Measurements from ENCODE around the gene MAD2L1.
"Not testable (repeated sequence)": the region's sequence is repeated elsewhere in the genome, so short reads cannot be mapped to it uniquely, and the experiment has no call there.

Gene MAD2L1

GRCh38 chr4:120066517-120067340, at the start of gene MAD2L1:
MAD2L1 (minus strand) TSS chr4:120066848; CDS start chr4:120066734, 114 bp downstream.
- H3K9me3 Mint-ChIP-seq (ENCODE audit: low read depth): no peaks in the 10 kb centered on the region
- peak within 1 kb of the TSS; percentile 99 for H3K4me3 Mint-ChIP-seq
- H3K36me3 Mint-ChIP-seq: peaks cover 10% of the 10 kb centered on the region
- H3K4me1 Mint-ChIP-seq (ENCODE audit: low read depth): peaks cover 71% of the 10 kb centered on the region
- H3K27ac Mint-ChIP-seq: peak within 1 kb of the TSS; percentile 99
- H3K27me3 Mint-ChIP-seq: no peaks in the 10 kb centered on the region

- Mint-ChIP-seq H3K4me1 (ENCODE audit: low read depth) (no peaks in the 10 kb centered on the region), H3K9me3 (ENCODE audit: low read depth) (peaks cover 2% of the 10 kb centered on the region), H3K27me3 (peaks cover 1% of the 10 kb centered on the region), H3K4me3 (no peak overlapping the region), H3K36me3 (peaks cover 4% of the 10 kb centered on the region), H3K27ac (no peak overlapping the region)
Observed at GRCh38 chr4:120111745-120112144, 45.1 kb upstream of the MAD2L1 start.

GRCh38 chr4:120109406-120109805, 42.8 kb upstream of the MAD2L1 start:
- H3K36me3 Mint-ChIP-seq: peaks cover 2% of the 10 kb centered on the region
- no peak overlapping the region for H3K27ac Mint-ChIP-seq
- no peaks in the 10 kb centered on the region for H3K9me3 Mint-ChIP-seq (ENCODE audit: low read depth)
- H3K4me3 Mint-ChIP-seq: no peak overlapping the region
- no peaks in the 10 kb centered on the region for H3K4me1 Mint-ChIP-seq (ENCODE audit: low read depth)
- H3K27me3 Mint-ChIP-seq: no peaks in the 10 kb centered on the region

- Mint-ChIP-seq H3K9me3 (ENCODE audit: low read depth) (no peaks in the 10 kb centered on the region), H3K4me3 (no peak overlapping the region), H3K27ac (no peak overlapping the region), H3K36me3 (peaks cover 2% of the 10 kb centered on the region), H3K27me3 (no peaks in the 10 kb centered on the region), H3K4me1 (ENCODE audit: low read depth) (no peaks in the 10 kb centered on the region)
Observed at GRCh38 chr4:120105472-120105871, 38.8 kb upstream of the MAD2L1 start.

- H3K36me3 Mint-ChIP-seq: peaks cover 4% of the 10 kb centered on the region
- H3K4me1 Mint-ChIP-seq (ENCODE audit: low read depth): no peaks in the 10 kb centered on the region
- peaks cover 2% of the 10 kb centered on the region for H3K27me3 Mint-ChIP-seq
- no peak overlapping the region for H3K4me3 Mint-ChIP-seq
- H3K27ac Mint-ChIP-seq: no peak overlapping the region
- no peaks in the 10 kb centered on the region for H3K9me3 Mint-ChIP-seq (ENCODE audit: low read depth)
Observed at GRCh38 chr4:120096508-120097297, 30.1 kb upstream of the MAD2L1 start.

GRCh38 chr4:120088507-120088906, 21.9 kb upstream of the MAD2L1 start:
- Mint-ChIP-seq H3K4me1 (ENCODE audit: low read depth) (no peaks in the 10 kb centered on the region), H3K36me3 (peaks cover 14% of the 10 kb centered on the region), H3K4me3 (no peak overlapping the region), H3K9me3 (ENCODE audit: low read depth) (peaks cover 13% of the 10 kb centered on the region), H3K27me3 (peaks cover 15% of the 10 kb centered on the region), H3K27ac (no peak overlapping the region)

- Mint-ChIP-seq H3K27me3 (peaks cover 15% of the 10 kb centered on the region), H3K9me3 (ENCODE audit: low read depth) (peaks cover 13% of the 10 kb centered on the region), H3K36me3 (peaks cover 14% of the 10 kb centered on the region)
- H3K4me3 Mint-ChIP-seq; H3K27ac Mint-ChIP-seq; H3K4me1 Mint-ChIP-seq (ENCODE audit: low read depth): not testable (repeated sequence)
Observed at GRCh38 chr4:120088066-120088465, 21.4 kb upstream of the MAD2L1 start.

- Mint-ChIP-seq H3K27ac (no peak overlapping the region), H3K4me1 (ENCODE audit: low read depth) (no peaks in the 10 kb centered on the region), H3K36me3 (peaks cover 8% of the 10 kb centered on the region), H3K27me3 (peaks cover 13% of the 10 kb centered on the region), H3K9me3 (ENCODE audit: low read depth) (peaks cover 13% of the 10 kb centered on the region), H3K4me3 (no peak overlapping the region)
Observed at GRCh38 chr4:120085705-120086104, 19.1 kb upstream of the MAD2L1 start.

- peaks cover 12% of the 10 kb centered on the region for H3K27me3 Mint-ChIP-seq
- H3K36me3 Mint-ChIP-seq: peaks cover 8% of the 10 kb centered on the region
- no peak overlapping the region for H3K4me3 Mint-ChIP-seq
- peaks cover 13% of the 10 kb centered on the region for H3K9me3 Mint-ChIP-seq (ENCODE audit: low read depth)
- H3K27ac Mint-ChIP-seq: no peak overlapping the region
- no peaks in the 10 kb centered on the region for H3K4me1 Mint-ChIP-seq (ENCODE audit: low read depth)
Observed at GRCh38 chr4:120084327-120084726, 17.7 kb upstream of the MAD2L1 start.

GRCh38 chr4:120083152-120083551, 16.5 kb upstream of the MAD2L1 start:
- peaks cover 7% of the 10 kb centered on the region for H3K9me3 Mint-ChIP-seq (ENCODE audit: low read depth)
- H3K4me3 Mint-ChIP-seq: no peak overlapping the region
- H3K36me3 Mint-ChIP-seq: peaks cover 4% of the 10 kb centered on the region
- no peaks in the 10 kb centered on the region for H3K4me1 Mint-ChIP-seq (ENCODE audit: low read depth)
- peaks cover 11% of the 10 kb centered on the region for H3K27me3 Mint-ChIP-seq
- no peak overlapping the region for H3K27ac Mint-ChIP-seq

- Mint-ChIP-seq H3K36me3 (no peaks in the 10 kb centered on the region), H3K4me3 (no peak overlapping the region), H3K9me3 (ENCODE audit: low read depth) (no peaks in the 10 kb centered on the region), H3K4me1 (ENCODE audit: low read depth) (no peaks in the 10 kb centered on the region), H3K27me3 (peaks cover 6% of the 10 kb centered on the region), H3K27ac (no peak overlapping the region)
Observed at GRCh38 chr4:120082251-120082650, 15.6 kb upstream of the MAD2L1 start.

GRCh38 chr4:120081726-120082125, 15.1 kb upstream of the MAD2L1 start:
- no peaks in the 10 kb centered on the region for H3K36me3 Mint-ChIP-seq
- H3K27me3 Mint-ChIP-seq: peaks cover 6% of the 10 kb centered on the region
- no peaks in the 10 kb centered on the region for H3K9me3 Mint-ChIP-seq (ENCODE audit: low read depth)
- no peaks in the 10 kb centered on the region for H3K4me1 Mint-ChIP-seq (ENCODE audit: low read depth)
- H3K27ac Mint-ChIP-seq: no peak overlapping the region
- H3K4me3 Mint-ChIP-seq: no peak overlapping the region

- H3K4me3 Mint-ChIP-seq: no peak overlapping the region
- no peak overlapping the region for H3K27ac Mint-ChIP-seq
- H3K27me3 Mint-ChIP-seq: peaks cover 3% of the 10 kb centered on the region
- H3K36me3 Mint-ChIP-seq: no peaks in the 10 kb centered on the region
- no peaks in the 10 kb centered on the region for H3K9me3 Mint-ChIP-seq (ENCODE audit: low read depth)
- no peaks in the 10 kb centered on the region for H3K4me1 Mint-ChIP-seq (ENCODE audit: low read depth)
Observed at GRCh38 chr4:120080533-120080932, 13.9 kb upstream of the MAD2L1 start.

GRCh38 chr4:120079839-120080520, 13.3 kb upstream of the MAD2L1 start:
- H3K27ac Mint-ChIP-seq: no peak overlapping the region
- no peaks in the 10 kb centered on the region for H3K9me3 Mint-ChIP-seq (ENCODE audit: low read depth)
- H3K27me3 Mint-ChIP-seq: peaks cover 3% of the 10 kb centered on the region
- H3K4me1 Mint-ChIP-seq (ENCODE audit: low read depth): no peaks in the 10 kb centered on the region
- no peak overlapping the region for H3K4me3 Mint-ChIP-seq
- H3K36me3 Mint-ChIP-seq: no peaks in the 10 kb centered on the region

- Mint-ChIP-seq H3K4me1 (ENCODE audit: low read depth) (no peaks in the 10 kb centered on the region), H3K36me3 (no peaks in the 10 kb centered on the region), H3K9me3 (ENCODE audit: low read depth) (no peaks in the 10 kb centered on the region), H3K4me3 (no peak overlapping the region), H3K27me3 (peaks cover 3% of the 10 kb centered on the region), H3K27ac (no peak overlapping the region)
Observed at GRCh38 chr4:120078216-120078615, 11.6 kb upstream of the MAD2L1 start.
